ENCODE data around the gene BAG3. TPM values are rescaled to one million over a fixed set of nuclear protein-coding genes. Genes with fewer than 3 reads are reported as not detected.

Gene BAG3
- total RNA-seq, 1 donor from 2014 or later, result 88.0 TPM

DNA sequence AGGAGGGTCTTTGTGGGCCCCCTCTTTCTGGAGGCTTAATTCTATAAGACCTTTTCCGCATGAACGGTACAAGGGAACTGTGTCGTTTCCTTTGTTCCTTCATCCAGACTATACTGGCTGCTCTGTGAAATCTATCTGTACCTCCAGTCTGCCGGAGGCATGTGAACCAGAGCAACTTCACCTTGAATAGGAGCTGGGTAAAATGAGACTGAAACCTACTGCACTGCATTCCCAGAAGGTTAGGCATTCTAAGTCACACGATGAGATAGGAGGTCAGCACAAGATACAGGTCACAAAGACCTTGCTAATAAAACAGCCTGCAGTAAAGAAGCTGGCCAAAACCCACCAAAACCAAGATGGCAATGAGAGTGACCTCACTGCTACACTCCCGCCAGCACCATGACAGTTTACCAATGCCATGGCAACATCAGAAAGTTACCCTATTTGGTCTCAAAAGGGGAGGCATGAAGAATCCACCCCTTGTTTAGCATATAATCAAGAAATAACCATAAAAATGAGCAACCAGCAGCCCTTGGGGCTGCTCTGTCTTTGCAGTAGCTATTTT, 37.9 kb downstream of the BAG3 start:
- Histone ChIP-seq H3K27me3 (no peaks in the 10 kb centered on the region), H3K9me3 (no peaks in the 10 kb centered on the region), H3K4me1 (peaks cover 3% of the 10 kb centered on the region in 2 donors), H3K27ac (no peak overlapping the region), H3K4me3 (no peak overlapping the region), H3K36me3 (no peaks in the 10 kb centered on the region)
- no peak for DNase-seq (ENCODE audit: low spot score in 2 of 2)
- intact Hi-C loops (cut with DNase I), result no loop called here
- TF ChIP-seq, protein P1, sequence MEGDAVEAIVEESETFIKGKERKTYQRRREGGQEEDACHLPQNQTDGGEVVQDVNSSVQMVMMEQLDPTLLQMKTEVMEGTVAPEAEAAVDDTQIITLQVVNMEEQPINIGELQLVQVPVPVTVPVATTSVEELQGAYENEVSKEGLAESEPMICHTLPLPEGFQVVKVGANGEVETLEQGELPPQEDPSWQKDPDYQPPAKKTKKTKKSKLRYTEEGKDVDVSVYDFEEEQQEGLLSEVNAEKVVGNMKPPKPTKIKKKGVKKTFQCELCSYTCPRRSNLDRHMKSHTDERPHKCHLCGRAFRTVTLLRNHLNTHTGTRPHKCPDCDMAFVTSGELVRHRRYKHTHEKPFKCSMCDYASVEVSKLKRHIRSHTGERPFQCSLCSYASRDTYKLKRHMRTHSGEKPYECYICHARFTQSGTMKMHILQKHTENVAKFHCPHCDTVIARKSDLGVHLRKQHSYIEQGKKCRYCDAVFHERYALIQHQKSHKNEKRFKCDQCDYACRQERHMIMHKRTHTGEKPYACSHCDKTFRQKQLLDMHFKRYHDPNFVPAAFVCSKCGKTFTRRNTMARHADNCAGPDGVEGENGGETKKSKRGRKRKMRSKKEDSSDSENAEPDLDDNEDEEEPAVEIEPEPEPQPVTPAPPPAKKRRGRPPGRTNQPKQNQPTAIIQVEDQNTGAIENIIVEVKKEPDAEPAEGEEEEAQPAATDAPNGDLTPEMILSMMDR (IDR thresholded peaks at IDR 0.05), result no peak

- H3K4me3 ChIP-seq, result no peak overlapping the region
- no peak for DNase-seq (ENCODE audit: low spot score in 2 of 2)
- H3K4me1 ChIP-seq, result peaks cover 0 to 2% of the 10 kb centered on the region in 2 donors
- TF ChIP-seq, protein P1 (IDR thresholded peaks at IDR 0.05), result no peak
- H3K27ac ChIP-seq, result no peak overlapping the region
- intact Hi-C loops (cut with DNase I), result no loop called here
- H3K36me3 ChIP-seq, result no peaks in the 10 kb centered on the region
- H3K27me3 ChIP-seq, result no peaks in the 10 kb centered on the region
- no peaks in the 10 kb centered on the region for H3K9me3 ChIP-seq
Measured at GRCh38 chr10:119691726-119692125, 40.5 kb downstream of the BAG3 start.

DNA sequence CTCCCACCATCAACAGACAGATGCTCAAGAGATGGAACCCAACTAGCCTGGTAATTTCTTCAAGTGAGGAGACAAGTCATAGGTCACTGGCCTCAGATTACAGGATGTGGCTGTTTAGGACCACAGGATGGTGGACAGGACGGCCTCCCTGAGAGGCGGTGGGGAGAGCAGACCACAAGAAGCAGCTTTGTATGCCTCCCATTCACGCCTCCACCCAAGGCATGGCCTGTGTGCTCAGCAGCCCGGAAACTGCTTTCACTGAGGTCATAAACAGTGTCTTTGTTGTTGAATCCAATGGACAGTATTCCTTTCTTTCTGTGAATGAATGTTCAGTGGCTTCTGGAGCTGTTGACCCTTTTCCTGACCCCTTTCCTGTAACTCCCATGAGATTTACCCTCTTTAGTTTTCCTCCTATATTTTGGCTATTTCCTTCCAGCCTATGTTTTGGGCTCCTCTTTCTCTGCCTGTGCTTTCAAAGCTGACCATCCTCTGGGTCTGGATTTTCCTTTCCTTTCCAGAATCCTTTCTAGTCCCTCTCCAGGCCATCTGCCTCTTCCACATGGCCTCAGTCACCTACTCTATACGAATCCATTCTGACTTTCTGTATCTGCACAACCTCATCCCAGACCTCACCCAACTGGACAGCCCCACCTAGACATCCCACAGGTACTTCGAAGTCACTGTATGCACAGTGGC, 42.2 kb downstream of the BAG3 start:
- Histone ChIP-seq H3K4me1 (no peaks in the 10 kb centered on the region), H3K27me3 (no peaks in the 10 kb centered on the region), H3K36me3 (no peaks in the 10 kb centered on the region), H3K9me3 (no peaks in the 10 kb centered on the region), H3K4me3 (no peak overlapping the region), H3K27ac (no peak overlapping the region)
- intact Hi-C loops (cut with DNase I), result no loop called here
- no peak for DNase-seq (ENCODE audit: low spot score in 2 of 2)
- TF ChIP-seq, protein P1 (IDR thresholded peaks at IDR 0.05), result no peak

DNA sequence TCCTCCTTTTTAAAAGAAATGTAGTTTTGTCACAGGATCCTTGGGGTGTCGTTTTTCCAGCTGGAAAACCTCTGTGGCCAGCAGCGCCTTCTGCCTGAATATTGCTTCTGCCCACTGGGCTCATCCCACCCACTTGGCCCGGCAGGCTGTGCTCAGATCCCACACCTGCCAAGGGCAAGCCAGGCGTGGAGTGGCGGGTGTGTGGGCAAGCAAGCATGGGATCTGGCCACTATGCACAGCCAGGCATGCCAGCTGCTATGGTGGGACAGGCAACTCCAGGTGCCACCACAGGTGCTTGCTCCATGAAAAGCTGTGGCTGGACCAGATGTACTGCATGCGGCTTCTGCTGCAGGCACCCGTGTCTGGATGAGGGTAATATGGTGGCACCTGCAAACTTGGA, 43.4 kb downstream of the BAG3 start:
- intact Hi-C loops (cut with DNase I), result no loop called here
- H3K9me3 ChIP-seq, result no peaks in the 10 kb centered on the region
- H3K27ac ChIP-seq, result no peak overlapping the region
- H3K4me3 ChIP-seq, result no peak overlapping the region
- no peak for DNase-seq (ENCODE audit: low spot score in 2 of 2)
- TF ChIP-seq, protein P1 (IDR thresholded peaks at IDR 0.05), result no peak
- no peaks in the 10 kb centered on the region for H3K4me1 ChIP-seq
- H3K27me3 ChIP-seq, result no peaks in the 10 kb centered on the region
- H3K36me3 ChIP-seq, result no peaks in the 10 kb centered on the region

- H3K4me3 ChIP-seq, result no peak overlapping the region
- no peak for DNase-seq (ENCODE audit: low spot score in 2 of 2)
- no peaks in the 10 kb centered on the region for H3K27me3 ChIP-seq
- no peaks in the 10 kb centered on the region for H3K9me3 ChIP-seq
- intact Hi-C loops (cut with DNase I), result no loop called here
- no peaks in the 10 kb centered on the region for H3K4me1 ChIP-seq
- TF ChIP-seq, protein P1 (IDR thresholded peaks at IDR 0.05), result no peak
- no peaks in the 10 kb centered on the region for H3K36me3 ChIP-seq
- no peak overlapping the region for H3K27ac ChIP-seq
Measured at GRCh38 chr10:119700321-119700954, 49.3 kb downstream of the BAG3 start.

Measured in ascending aorta (tissue), 2 donors.